K562 (cell line): Measurements from ENCODE around the gene SKOR1. TPM values are rescaled to one million over a fixed set of nuclear protein-coding genes. Genes with fewer than 3 reads are reported as not detected.
A peak's percentile ranks its signal among the peaks of the same experiment; 100 is the strongest.

Source experiments
- DEAF1 ChIP-seq: fragments of 450-650 bp; formaldehyde crosslinking; IDR thresholded peaks from 2 replicates; pipeline ENCODE4 v1.4.0; 2020; ENCODE audit warnings: mild to moderate bottlenecking, moderate library complexity
- EGR1 ChIP-seq: fragments of 450-650 bp; conservative IDR thresholded peaks from 2 replicates; pipeline ENCODE4 v1.6.1; 2017; ENCODE audit warnings: mild to moderate bottlenecking
- FOXM1 ChIP-seq, 2 experiments: fragments of 450-650 bp in 1 of 2; sonication (generic) in 1 of 2; formaldehyde crosslinking in 1 of 2; IDR thresholded peaks; 2 replicates each; pipeline versions ENCODE4 v1.6.1 to v1.9.0; 2017 to 2022; ENCODE audit warnings: low read depth in 2 of 2, mild to moderate bottlenecking in 2 of 2, missing genetic modification reagents in 1 of 2, moderate library complexity in 1 of 2
- HOXB6 ChIP-seq: fragments of 250-450 bp; sonication (Bioruptor Pico); IDR thresholded peaks from 2 replicates; pipeline ENCODE4 v1.5.1; 2022; ENCODE audit warnings: mild to moderate bottlenecking, borderline replicate concordance
- IRF9 ChIP-seq: fragments of 450-650 bp; IDR thresholded peaks from 2 replicates; pipeline ENCODE4 v1.6.1; 2016; ENCODE audit warnings: missing biosample characterization, missing genetic modification characterization
- JUND ChIP-seq, 2 experiments: IDR thresholded peaks; 2 replicates in 1 of 2; 3 replicates in 1 of 2; pipeline ENCODE4 v1.6.1; 2011; ENCODE audit warnings: borderline replicate concordance in 2 of 2, low read depth in 2 of 2, low read length in 2 of 2, improper control_type of control experiment in 1 of 2, missing biosample characterization in 1 of 2, missing genetic modification characterization in 1 of 2, missing genetic modification reagents in 1 of 2
- NKRF ChIP-seq: fragments of 450-650 bp; IDR thresholded peaks from 2 replicates; pipeline ENCODE4 v1.6.1; 2016; ENCODE audit warnings: borderline replicate concordance
- RCOR1 ChIP-seq, 2 experiments: IDR thresholded peaks; 2 replicates each; pipeline ENCODE4 v1.6.1; 2012; ENCODE audit warnings: low read depth in 2 of 2, low read length in 2 of 2, borderline replicate concordance in 1 of 2, improper control_type of control experiment in 1 of 2
- SAFB2 ChIP-seq: fragments of 200-400 bp; formaldehyde crosslinking; IDR thresholded peaks from 2 replicates; pipeline ENCODE4 v1.6.1; 2018; ENCODE audit warnings: borderline replicate concordance, low read length, low read depth, moderate library complexity; ENCODE audit not compliant: severe bottlenecking
- SMC3 ChIP-seq: conservative IDR thresholded peaks from 2 replicates; pipeline ENCODE4 v1.6.1; 2011; ENCODE audit warnings: low read depth, low read length, improper control_type of control experiment; ENCODE audit not compliant: insufficient read depth
- VEZF1 ChIP-seq: fragments of 200-800 bp; sonication (Bioruptor generic); IDR thresholded peaks from 2 replicates; pipeline ENCODE4 v1.6.1; 2017; ENCODE audit warnings: missing genetic modification characterization, missing compliant biosample characterization
- ZBTB34 ChIP-seq: fragments of 250-450 bp; sonication (Bioruptor Pico); IDR thresholded peaks from 2 replicates; pipeline ENCODE4 v1.8.0; 2021; ENCODE audit warnings: mild to moderate bottlenecking, moderate library complexity
- ZNF277 ChIP-seq: fragments of 250-450 bp; sonication (Bioruptor Pico); IDR thresholded peaks from 2 replicates; pipeline ENCODE4 v1.8.0; 2022; ENCODE audit warnings: inconsistent platforms, mild to moderate bottlenecking, moderate library complexity, borderline replicate concordance
- ZNF444 ChIP-seq: fragments of 250-450 bp; sonication (Bioruptor Pico); IDR thresholded peaks from 2 replicates; pipeline ENCODE4 v1.4.0; 2020; ENCODE audit warnings: mild to moderate bottlenecking, moderate library complexity
- polyA plus RNA-seq, 8 experiments: library from polyadenylated mRNA; depleted of rRNA in 4 of 8; stranded (reverse) in 5 of 8; unstranded in 3 of 8; fragments of >200 nt; fragmentation: Nextera tagmentation in 2 of 8; fragmentation: Illumina TruSeq in 1 of 8; extraction: Ambion mirVana in 2 of 8; extraction: Trizol in 1 of 8; gene quantifications; 2 replicates each; pipeline versions ENCODE4 v1.2.1 to v1.2.3, GENCODE V29; 2011 to 2014; ENCODE audit warnings: inconsistent platforms in 1 of 8, missing spikeins in 1 of 8
- total RNA-seq, 7 experiments: library from RNA; depleted of rRNA in 6 of 7; stranded (reverse); fragments of >200 nt in 6 of 7; fragmentation: Illumina TruSeq in 2 of 7; extraction: Trizol in 2 of 7; gene quantifications; 2 replicates each; pipeline versions ENCODE4 v1.2.1 to v1.2.3, GENCODE V29; 2011 to 2021; ENCODE audit warnings: low replicate concordance in 1 of 7

Gene SKOR1
- total and polyA plus RNA-seq, 9 of the 15 experiments (the other 6 are each of a cell fraction or from before 2014, with no cell fraction given) = 0.04 to 0.41 (median 0.09) TPM; not detected in 3

GRCh38 chr15:67794832-67795574 lies 30.3 kb upstream of the SKOR1 start (continued):
- peak; percentile 80 for TF ChIP-seq FOXM1 (IDR thresholded peaks at IDR 0.05; ENCODE audit: low read depth)
- TF ChIP-seq FOXM1 (CRISPR knock-in tag; IDR thresholded peaks at IDR 0.05; ENCODE audit: low read depth) = no peak
- no peak for TF ChIP-seq IRF9 (tag)
- TF ChIP-seq NKRF = no peak
- TF ChIP-seq EGR1 = peak; percentile 93
- TF ChIP-seq ZBTB34 = no peak
- TF ChIP-seq SMC3 = no peak
- peak in 1 of 2 experiments; percentile 7; a peak in 1 of 4 replicates for TF ChIP-seq RCOR1 (IDR thresholded peaks at IDR 0.05; ENCODE audit: borderline replicate concordance in 1 of 2, low read depth in 2 of 2, low read length in 2 of 2)
- TF ChIP-seq ZNF444 (CRISPR knock-in tag) = no peak
- no peak for TF ChIP-seq ZNF277 (CRISPR knock-in tag)
- no peak for TF ChIP-seq HOXB6 (CRISPR knock-in tag)
- no peak for TF ChIP-seq DEAF1 (CRISPR knock-in tag)
- no peak for TF ChIP-seq SAFB2
- TF ChIP-seq VEZF1 (CRISPR knock-in tag) = peak; percentile 12; the same call in 1 of the 2 replicates
- peak; percentile 28; the same call in 1 of the 2 replicates for TF ChIP-seq JUND (IDR thresholded peaks at IDR 0.05; ENCODE audit: borderline replicate concordance, low read depth, low read length)
- no peak for TF ChIP-seq JUND (tag; IDR thresholded peaks at IDR 0.05; ENCODE audit: borderline replicate concordance, low read depth, low read length)
